OCI-LY1 (cell line): ENCODE data around the gene CRYBB2.

Experiments used
- H2AFZ ChIP-seq: fragments of 200-600 bp; sonication (generic), shearing (Covaris generic); 2 replicates; pipeline ENCODE4 v1.6.0; 2014; ENCODE audit warnings: antibody characterized with exemption, mild to moderate bottlenecking, low read length
- H3F3A ChIP-seq: fragments of 200-600 bp; sonication (generic), shearing (Covaris generic); 2 replicates; pipeline ENCODE4 v1.6.0; 2014; ENCODE audit warnings: mild to moderate bottlenecking, antibody characterized with exemption, low read length, moderate library complexity; ENCODE audit not compliant: insufficient read depth
- H3K27ac ChIP-seq: fragments of 200-600 bp; sonication (generic); 2 replicates; pipeline ENCODE4 v1.5.1; 2014; ENCODE audit warnings: low read length, mixed run types, mild to moderate bottlenecking, low read depth; ENCODE audit not compliant: poor library complexity, severe bottlenecking
- H3K27me3 ChIP-seq: fragments of 200-600 bp; sonication (generic); 2 replicates; pipeline ENCODE4 v1.6.0; 2014; ENCODE audit warnings: antibody characterized with exemption, mild to moderate bottlenecking, low read length, moderate library complexity; ENCODE audit not compliant: insufficient read depth
- H3K36me3 ChIP-seq: fragments of 200-600 bp; sonication (generic); 2 replicates; pipeline ENCODE4 v1.6.1; 2014; ENCODE audit warnings: mild to moderate bottlenecking, antibody characterized with exemption, low read length, moderate library complexity, mixed read lengths; ENCODE audit not compliant: insufficient read depth
- H3K4me1 ChIP-seq: fragments of 200-600 bp; sonication (generic); 2 replicates; pipeline ENCODE4 v1.5.1; 2014; ENCODE audit warnings: mild to moderate bottlenecking, low read length, moderate library complexity; ENCODE audit not compliant: insufficient read depth, severe bottlenecking
- H3K4me2 ChIP-seq: fragments of 200-600 bp; sonication (generic), shearing (Covaris generic); 2 replicates; pipeline ENCODE4 v1.6.1; 2014; ENCODE audit warnings: low read length
- H3K4me3 ChIP-seq: fragments of 200-600 bp; sonication (generic); 2 replicates; pipeline ENCODE4 v1.5.1; 2014; ENCODE audit warnings: low read length, low read depth, mild to moderate bottlenecking, mixed read lengths; ENCODE audit not compliant: poor library complexity, severe bottlenecking
- H3K79me2 ChIP-seq: fragments of 200-600 bp; shearing (Covaris generic); 2 replicates; pipeline ENCODE4 v1.6.1; 2016; ENCODE audit warnings: mixed run types, low read length, mixed read lengths; ENCODE audit not compliant: insufficient read depth
- H3K9ac ChIP-seq: fragments of 200-600 bp; sonication (generic), shearing (Covaris generic); 2 replicates; pipeline ENCODE4 v1.6.1; 2014; ENCODE audit warnings: mild to moderate bottlenecking, low read length, mixed read lengths
- H3K9me2 ChIP-seq: fragments of 200-600 bp; sonication (generic), shearing (Covaris generic); 2 replicates; pipeline ENCODE4 v1.6.1; 2014; ENCODE audit warnings: low read depth, mild to moderate bottlenecking, low read length, mixed read lengths
- H3K9me3 ChIP-seq: fragments of 200-600 bp; shearing (Covaris generic); 2 replicates; pipeline ENCODE4 v1.6.1; 2014; ENCODE audit warnings: low read length, mixed read lengths
- H4K20me1 ChIP-seq: fragments of 200-600 bp; sonication (generic), shearing (Covaris generic); 2 replicates; pipeline ENCODE4 v1.6.0; 2016; ENCODE audit warnings: mild to moderate bottlenecking, low read length; ENCODE audit not compliant: insufficient read depth
- CTCF ChIP-seq: fragments of 200-600 bp; sonication (generic), shearing (Covaris generic); IDR thresholded peaks from 2 replicates; pipeline ENCODE4 v1.5.1; 2017; ENCODE audit warnings: mild to moderate bottlenecking, antibody characterized with exemption, low read length, moderate library complexity, mixed read lengths
- EZH2 ChIP-seq: fragments of 200-600 bp; sonication (generic), shearing (Covaris generic); IDR thresholded peaks from 2 replicates; pipeline ENCODE4 v1.8.0; 2017; ENCODE audit warnings: borderline replicate concordance, mixed run types, mild to moderate bottlenecking, antibody characterized with exemption, low read length, moderate library complexity, mixed read lengths

Gene CRYBB2

DNA sequence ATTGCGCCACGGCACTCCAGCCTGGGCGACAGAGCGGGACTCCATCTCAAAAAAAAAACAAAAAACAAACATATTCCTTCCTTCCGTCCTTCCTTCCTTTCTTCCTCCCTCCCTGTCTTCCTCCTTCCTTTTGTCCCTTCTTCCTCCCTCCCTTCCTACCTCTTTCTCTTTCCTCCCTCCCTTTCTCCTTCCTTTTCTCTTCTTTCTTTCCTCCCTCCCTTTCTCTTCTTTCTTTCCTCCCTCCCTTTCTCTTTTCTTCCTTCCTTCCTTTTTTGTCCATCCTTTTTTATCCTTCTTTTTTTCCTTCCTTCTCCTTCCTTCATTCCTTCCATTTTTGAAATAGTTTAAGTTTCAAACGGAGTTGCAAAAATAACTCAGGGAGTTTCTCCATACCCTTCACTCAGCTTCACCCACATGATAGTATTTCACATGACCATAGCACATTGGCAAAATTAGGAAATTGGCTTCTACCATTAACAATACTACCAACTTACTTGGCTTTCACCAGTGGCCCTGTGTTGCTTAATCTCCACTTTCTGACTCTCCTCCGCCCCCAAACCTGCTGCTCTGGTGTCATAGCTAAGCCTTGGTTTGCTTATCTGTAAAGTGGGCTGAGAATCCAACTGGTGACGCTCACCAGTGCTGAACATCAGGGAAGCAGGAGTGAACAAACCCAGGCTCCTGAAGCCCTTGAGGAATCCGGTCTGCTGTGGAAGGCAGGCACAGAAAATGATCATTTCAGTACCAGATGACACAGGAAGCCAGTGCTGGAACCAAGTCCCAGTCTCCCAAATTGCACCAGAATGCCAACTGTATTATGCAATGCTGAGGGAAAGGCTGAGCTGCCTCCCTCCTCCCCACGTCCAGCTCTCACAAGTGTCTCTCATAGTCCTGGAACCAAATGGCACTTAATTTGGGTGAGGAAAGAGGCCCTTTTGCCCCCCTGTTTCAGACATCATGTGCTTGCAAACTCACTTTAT lies 37.0 kb upstream of the CRYBB2 start:
- Histone ChIP-seq H2AFZ (no peak overlapping the region), H3K4me1 (no peaks in the 10 kb centered on the region), H3K9me3 (no peaks in the 10 kb centered on the region), H3K27me3 (no peaks in the 10 kb centered on the region), H3K4me3 (no peak overlapping the region), H3K9ac (no peak overlapping the region), H3F3A (no peaks in the 10 kb centered on the region), H3K9me2 (no peaks in the 10 kb centered on the region), H3K79me2 (no peaks in the 10 kb centered on the region), H3K36me3 (no peaks in the 10 kb centered on the region), H4K20me1 (no peaks in the 10 kb centered on the region), H3K27ac (no peak overlapping the region), H3K4me2 (no peak overlapping the region)
- TF ChIP-seq CTCF (no peak), EZH2 (no peak)

GRCh38 chr22:25183949-25184619 lies 35.4 kb upstream of the CRYBB2 start:
- Histone ChIP-seq H3F3A (no peaks in the 10 kb centered on the region), H3K36me3 (no peaks in the 10 kb centered on the region), H3K4me3 (no peak overlapping the region), H3K4me1 (no peaks in the 10 kb centered on the region), H3K9ac (no peak overlapping the region), H4K20me1 (no peaks in the 10 kb centered on the region), H3K27me3 (no peaks in the 10 kb centered on the region), H2AFZ (no peak overlapping the region), H3K27ac (no peak overlapping the region), H3K9me3 (no peaks in the 10 kb centered on the region), H3K9me2 (no peaks in the 10 kb centered on the region), H3K4me2 (no peak overlapping the region), H3K79me2 (no peaks in the 10 kb centered on the region)
- TF ChIP-seq EZH2 (no peak), CTCF (no peak)

DNA sequence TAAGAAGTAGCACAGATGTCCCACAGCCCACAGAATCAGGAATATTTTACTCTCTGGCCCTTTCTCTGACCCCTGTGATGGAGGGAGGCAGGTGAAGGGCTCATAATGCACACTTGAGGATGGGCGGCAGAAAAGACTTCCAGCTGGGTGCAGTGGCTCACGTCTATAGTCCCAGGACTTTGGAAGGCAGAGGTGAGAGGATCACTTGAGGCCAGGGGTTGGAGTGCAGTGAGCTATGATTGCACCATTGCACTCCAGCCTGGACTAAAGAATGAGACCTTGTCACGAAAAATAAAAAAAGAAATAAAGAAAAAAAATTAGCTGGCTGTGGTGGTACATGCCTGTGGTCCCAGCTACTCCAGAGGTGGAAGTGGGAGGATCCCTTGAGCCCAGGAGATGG lies 33.3 kb upstream of the CRYBB2 start:
- H3K9ac ChIP-seq = no peak overlapping the region
- TF ChIP-seq EZH2 (no peak), CTCF (no peak)
- no peaks in the 10 kb centered on the region for H3F3A ChIP-seq
- H3K4me3 ChIP-seq = no peak overlapping the region
- no peaks in the 10 kb centered on the region for H3K27me3 ChIP-seq
- H3K27ac ChIP-seq = no peak overlapping the region
- no peak overlapping the region for H2AFZ ChIP-seq
- H3K9me2 ChIP-seq = no peaks in the 10 kb centered on the region
- H3K4me1 ChIP-seq = no peaks in the 10 kb centered on the region
- H4K20me1 ChIP-seq = no peaks in the 10 kb centered on the region
- no peak overlapping the region for H3K4me2 ChIP-seq
- no peaks in the 10 kb centered on the region for H3K9me3 ChIP-seq
- no peaks in the 10 kb centered on the region for H3K79me2 ChIP-seq
- no peaks in the 10 kb centered on the region for H3K36me3 ChIP-seq
